IMR-90 (cell line): Measurements from ENCODE around the gene CFP.

Experiments
- BHLHE40 ChIP-seq: fragments of 150-350 bp; IDR thresholded peaks from 2 replicates; pipeline ENCODE4 v1.6.1; 2016; ENCODE audit warnings: mild to moderate bottlenecking, low read depth, low read length
- CEBPB ChIP-seq: IDR thresholded peaks from 2 replicates; pipeline ENCODE4 v1.6.1; 2012; ENCODE audit warnings: low read depth, low read length, improper control_type of control experiment
- FOS ChIP-seq: fragments of 150-350 bp; IDR thresholded peaks from 2 replicates; pipeline ENCODE4 v1.6.1; 2016; ENCODE audit warnings: low read depth, low read length
- MAZ ChIP-seq: IDR thresholded peaks from 2 replicates; pipeline ENCODE4 v1.6.1; 2012; ENCODE audit warnings: low read depth, mild to moderate bottlenecking, low read length, improper control_type of control experiment, moderate library complexity, borderline replicate concordance
- MXI1 ChIP-seq: IDR thresholded peaks from 2 replicates; pipeline ENCODE4 v1.6.1; 2012; ENCODE audit warnings: low read depth, mild to moderate bottlenecking, low read length, moderate library complexity, borderline replicate concordance
- NFE2L2 ChIP-seq: fragments of 150-350 bp; IDR thresholded peaks from 2 replicates; pipeline ENCODE4 v1.6.1; 2016; ENCODE audit warnings: low read depth, mild to moderate bottlenecking, low read length
- POLR2A ChIP-seq: IDR thresholded peaks from 2 replicates; pipeline ENCODE4 v1.6.1; 2012; ENCODE audit warnings: mild to moderate bottlenecking, low read depth, low read length
- RAD21 ChIP-seq: IDR thresholded peaks from 2 replicates; pipeline ENCODE4 v1.6.1; 2012; ENCODE audit warnings: low read length, improper control_type of control experiment
- RFX5 ChIP-seq: IDR thresholded peaks from 2 replicates; pipeline ENCODE4 v1.8.0; 2012; ENCODE audit warnings: low read depth, mild to moderate bottlenecking, low read length, moderate library complexity
- SMC3 ChIP-seq: fragments of 150-350 bp; IDR thresholded peaks from 2 replicates; pipeline ENCODE4 v1.6.1; 2016; ENCODE audit warnings: low read depth, mild to moderate bottlenecking, antibody characterized with exemption, low read length, moderate library complexity
- TF ChIP-seq, protein P1 (sequence below): conservative IDR thresholded peaks from 2 replicates; pipeline ENCODE4 v1.5.1; 2012; ENCODE audit warnings: mild to moderate bottlenecking, low read depth, low read length, improper control_type of control experiment
- TF ChIP-seq, protein P2 (sequence below): fragments of 150-350 bp; IDR thresholded peaks from 2 replicates; pipeline ENCODE4 v1.6.1; 2017; ENCODE audit warnings: mild to moderate bottlenecking, antibody characterized with exemption, low read length, low read depth

- TF ChIP-seq, protein P1, sequence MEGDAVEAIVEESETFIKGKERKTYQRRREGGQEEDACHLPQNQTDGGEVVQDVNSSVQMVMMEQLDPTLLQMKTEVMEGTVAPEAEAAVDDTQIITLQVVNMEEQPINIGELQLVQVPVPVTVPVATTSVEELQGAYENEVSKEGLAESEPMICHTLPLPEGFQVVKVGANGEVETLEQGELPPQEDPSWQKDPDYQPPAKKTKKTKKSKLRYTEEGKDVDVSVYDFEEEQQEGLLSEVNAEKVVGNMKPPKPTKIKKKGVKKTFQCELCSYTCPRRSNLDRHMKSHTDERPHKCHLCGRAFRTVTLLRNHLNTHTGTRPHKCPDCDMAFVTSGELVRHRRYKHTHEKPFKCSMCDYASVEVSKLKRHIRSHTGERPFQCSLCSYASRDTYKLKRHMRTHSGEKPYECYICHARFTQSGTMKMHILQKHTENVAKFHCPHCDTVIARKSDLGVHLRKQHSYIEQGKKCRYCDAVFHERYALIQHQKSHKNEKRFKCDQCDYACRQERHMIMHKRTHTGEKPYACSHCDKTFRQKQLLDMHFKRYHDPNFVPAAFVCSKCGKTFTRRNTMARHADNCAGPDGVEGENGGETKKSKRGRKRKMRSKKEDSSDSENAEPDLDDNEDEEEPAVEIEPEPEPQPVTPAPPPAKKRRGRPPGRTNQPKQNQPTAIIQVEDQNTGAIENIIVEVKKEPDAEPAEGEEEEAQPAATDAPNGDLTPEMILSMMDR: no peak
- TF ChIP-seq SMC3 (no peak), FOS (no peak), RAD21 (no peak), RFX5 (no peak), CEBPB (peak; percentile 73), POLR2A (peak; percentile 71), BHLHE40 (peak; percentile 59), MXI1 (peak; percentile 73; the same call in 1 of the 2 replicates), MAZ (peak; percentile 54; the same call in 1 of the 2 replicates), NFE2L2 (no peak)
- TF ChIP-seq, protein P2, sequence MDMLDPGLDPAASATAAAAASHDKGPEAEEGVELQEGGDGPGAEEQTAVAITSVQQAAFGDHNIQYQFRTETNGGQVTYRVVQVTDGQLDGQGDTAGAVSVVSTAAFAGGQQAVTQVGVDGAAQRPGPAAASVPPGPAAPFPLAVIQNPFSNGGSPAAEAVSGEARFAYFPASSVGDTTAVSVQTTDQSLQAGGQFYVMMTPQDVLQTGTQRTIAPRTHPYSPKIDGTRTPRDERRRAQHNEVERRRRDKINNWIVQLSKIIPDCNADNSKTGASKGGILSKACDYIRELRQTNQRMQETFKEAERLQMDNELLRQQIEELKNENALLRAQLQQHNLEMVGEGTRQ: peak; percentile 90
Measured at GRCh38 chrX:47650164-47651042, 20.7 kb upstream of the CFP start, which contains the start of gene ELK1.
